ENCODE measurements around the gene LZTR1.

Gene LZTR1

DNA sequence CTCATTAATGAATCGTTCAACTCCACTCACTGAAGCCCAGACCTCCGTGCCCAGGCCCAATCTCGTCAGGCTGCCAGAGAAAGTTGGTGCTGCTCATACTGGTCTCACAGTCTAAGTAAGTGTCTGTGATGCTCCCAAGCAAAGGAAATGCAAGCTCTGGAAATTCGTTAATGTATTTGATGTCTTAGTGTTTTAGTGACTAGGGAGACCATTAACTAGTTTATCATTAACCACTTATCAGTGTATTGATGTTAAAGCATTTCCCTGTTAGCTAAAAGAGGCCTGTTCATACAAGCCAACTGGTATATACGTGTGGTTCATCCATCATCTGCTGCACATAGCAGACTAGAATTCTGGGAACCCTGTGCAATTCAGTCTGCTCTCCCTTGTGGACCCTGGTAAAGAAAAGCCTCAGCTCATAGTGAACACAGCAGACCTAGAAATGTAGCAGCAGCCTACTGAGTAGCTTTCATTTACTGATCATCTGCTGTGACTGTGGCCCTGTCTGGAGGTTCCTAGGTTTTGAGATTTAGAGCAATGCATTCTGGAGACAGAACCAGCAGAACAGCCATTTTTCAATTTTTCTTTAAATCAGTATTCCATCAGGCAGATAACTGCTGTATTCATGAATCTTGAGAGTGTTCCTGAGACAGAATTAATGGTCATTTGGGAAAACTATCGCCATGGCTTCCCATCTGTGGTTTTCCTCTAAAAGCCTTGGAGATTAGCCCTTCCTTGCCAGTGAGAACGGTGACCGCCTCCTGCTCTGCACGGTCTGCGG, 30.8 kb upstream of the LZTR1 start:
- no peak for DNase-seq

DNA sequence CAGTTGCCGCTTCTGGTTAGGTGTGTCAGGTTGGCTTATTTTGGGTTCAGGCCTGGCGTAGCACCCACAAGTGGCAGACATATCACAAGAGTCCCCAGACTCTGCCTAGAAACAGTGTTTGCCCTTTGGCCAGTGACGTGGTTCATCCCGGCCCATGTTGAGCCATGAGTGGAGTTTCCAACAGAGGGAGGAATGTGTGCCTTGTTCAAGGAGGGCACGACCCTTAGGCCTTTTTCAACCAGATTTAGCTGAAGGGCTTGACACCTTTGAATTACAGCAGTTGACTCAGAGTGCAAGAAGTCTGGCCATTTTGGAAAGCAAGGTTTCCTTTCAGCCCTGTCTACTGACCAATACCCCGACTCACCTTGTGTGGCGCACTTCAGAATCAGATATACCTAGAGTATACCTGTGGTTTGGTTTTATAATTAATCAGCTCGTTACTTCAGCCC, 30.1 kb upstream of the LZTR1 start:
- DNase-seq = no peak

DNA sequence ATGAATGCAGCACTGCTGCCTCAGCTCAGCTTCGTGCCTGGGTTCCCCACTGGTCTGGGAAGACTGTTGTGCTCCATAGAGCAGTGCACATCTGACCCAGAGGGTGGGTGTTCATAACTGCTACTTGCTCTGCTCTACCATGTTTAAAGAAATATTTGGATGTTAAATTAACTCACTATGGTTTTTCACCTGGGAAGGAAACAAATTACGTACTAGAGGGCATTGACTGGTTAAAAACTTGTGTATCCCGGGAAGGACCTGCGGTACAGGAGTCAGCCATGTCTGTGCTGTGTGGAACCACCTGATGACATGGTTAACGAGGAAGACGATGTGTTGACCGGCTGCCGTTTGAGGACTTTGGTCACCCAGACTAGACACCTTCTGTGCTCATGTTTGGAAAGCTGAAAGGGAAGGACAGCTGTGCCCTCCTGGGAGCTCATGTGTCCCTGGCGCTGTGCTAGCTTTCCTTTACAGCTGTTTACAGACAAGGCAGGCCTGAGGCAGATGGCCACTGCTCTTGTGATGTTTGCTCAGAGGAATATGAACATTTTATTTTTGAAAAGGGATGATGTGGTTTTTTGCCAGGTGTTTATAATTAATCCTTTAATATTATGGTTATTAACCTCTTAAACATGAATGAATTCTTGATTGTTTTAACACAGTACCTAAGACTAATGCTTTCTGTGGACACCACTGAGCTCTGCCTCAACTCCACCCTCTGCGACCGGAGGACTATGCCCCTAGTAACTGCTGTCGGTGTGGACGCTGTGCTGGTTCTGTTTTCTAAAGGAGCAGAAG, 29.4 kb upstream of the LZTR1 start:
- DNase-seq = peak; percentile 66

DNA sequence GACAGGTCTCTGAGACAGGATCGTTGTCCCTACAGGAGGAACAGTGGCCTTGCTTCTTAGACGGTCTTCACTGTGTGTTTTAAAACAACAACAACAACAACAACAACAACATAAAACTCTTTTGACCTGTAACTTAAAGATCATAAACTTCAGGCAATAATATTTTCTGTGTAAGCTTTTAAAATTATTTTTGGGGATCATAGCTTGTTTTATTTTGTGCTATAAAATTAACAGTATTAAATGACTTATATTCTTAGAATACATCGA, 28.8 kb upstream of the LZTR1 start:
- no peak for DNase-seq

DNA sequence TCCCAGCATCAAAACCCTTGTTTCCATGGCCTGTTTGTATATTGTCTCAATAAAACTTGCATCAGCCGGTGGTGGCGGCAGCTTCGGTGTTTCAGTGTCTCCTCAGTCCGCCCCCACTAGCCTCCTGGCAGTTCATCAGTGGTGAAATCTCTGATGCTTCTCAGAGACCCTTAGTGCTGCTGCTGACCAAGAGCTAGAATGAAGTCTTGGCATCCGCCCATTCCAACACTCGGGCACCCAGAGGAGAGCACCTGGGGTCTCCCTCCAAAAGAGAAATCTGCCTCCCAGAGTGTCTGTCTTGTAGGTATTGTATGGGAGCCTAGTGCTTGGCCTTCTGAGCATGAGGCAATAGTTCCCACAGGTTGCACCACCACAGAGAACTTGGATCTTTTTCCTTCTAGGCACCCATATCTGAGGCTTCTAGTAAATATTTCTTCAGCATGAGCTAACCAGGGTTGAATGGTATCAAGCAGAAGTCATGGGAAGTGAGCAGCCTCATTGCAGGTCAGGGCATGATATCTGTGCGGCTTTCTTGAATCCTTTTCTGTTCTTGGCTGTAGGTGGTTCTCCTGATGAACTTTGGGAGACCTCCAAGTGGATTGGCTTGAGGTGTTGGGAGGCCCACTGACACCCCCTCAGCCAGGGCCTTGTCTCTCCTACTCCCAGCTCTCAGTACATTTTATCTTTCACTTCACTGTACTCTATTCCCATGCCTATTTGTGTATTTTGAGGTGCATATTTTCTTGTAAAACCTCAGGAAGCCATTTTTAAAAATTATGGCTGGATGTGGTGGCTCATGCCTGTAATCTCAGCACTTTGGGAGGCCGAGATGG, 28.2 kb upstream of the LZTR1 start:
- no peak for DNase-seq

DNA sequence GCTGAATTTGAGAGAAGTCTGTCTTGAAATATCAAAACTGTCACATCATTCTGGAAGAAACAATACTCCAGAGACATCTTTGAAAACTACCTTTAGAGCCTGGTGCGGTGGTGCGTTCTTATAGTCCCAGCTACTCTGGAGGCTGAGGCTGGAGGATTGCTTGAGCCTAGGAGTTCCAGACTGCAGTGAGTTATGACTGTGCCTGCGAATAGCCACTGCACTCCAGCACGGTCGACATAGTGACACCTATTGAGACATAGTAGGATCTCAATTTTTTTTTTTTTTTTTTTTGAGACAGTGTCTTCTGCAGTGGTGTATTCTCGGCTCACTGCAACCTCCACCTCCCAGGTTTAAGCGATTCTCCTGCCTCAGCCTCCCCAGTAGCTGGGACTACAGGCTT, 26.5 kb upstream of the LZTR1 start:
- DNase-seq = no peak

- no peak for DNase-seq
Observed at GRCh38 chr22:20956258-20957101, 25.6 kb upstream of the LZTR1 start.

GRCh38 chr22:20957102-20957682, 24.9 kb upstream of the LZTR1 start:
- no peak for DNase-seq

GRCh38 chr22:20957683-20958431, 24.2 kb upstream of the LZTR1 start:
- DNase-seq = no peak

GRCh38 chr22:20959578-20960461, 22.3 kb upstream of the LZTR1 start:
- no peak for DNase-seq

DNA sequence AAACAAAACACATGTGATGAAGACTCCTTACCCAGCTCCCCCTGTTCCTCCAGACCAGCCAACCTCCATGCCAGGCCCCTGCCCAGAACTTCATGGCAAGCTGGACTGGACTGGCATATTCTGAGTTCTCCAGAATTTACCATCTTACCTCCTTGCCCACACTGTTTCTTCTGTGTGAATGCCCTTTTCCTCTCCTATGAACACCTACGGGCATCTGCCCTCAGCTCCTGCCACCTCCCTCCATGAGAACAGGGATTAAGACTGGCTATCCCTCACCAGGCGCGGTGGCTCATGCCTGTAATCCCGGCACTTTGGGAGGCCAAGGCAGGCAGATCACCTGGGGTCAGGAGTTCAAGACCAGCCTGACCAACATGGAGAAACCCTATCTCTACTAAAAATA, 21.5 kb upstream of the LZTR1 start:
- no peak for DNase-seq

DNA sequence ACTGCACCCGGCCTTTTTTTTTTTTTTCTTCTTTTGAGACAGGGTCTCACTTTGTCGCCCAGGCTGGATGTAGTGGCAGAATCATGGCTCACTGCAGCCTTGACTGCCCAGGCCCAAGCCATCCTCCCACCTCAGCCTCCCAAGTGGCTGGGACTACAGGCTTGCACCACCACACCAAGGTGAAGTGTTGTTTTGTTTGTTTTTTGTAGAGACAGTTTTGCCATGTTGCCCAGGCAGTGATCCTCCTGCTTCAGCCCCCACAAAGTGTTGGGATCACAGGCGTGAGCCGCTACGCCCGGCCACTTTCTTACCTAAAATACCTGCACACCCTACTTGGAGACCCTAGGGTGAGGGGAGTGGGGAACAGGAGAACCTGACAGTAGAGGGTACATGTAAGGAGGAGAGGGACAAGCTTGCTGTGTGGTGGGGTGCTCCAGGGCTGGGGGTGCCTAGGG, 19.6 kb upstream of the LZTR1 start:
- no peak for DNase-seq

DNA sequence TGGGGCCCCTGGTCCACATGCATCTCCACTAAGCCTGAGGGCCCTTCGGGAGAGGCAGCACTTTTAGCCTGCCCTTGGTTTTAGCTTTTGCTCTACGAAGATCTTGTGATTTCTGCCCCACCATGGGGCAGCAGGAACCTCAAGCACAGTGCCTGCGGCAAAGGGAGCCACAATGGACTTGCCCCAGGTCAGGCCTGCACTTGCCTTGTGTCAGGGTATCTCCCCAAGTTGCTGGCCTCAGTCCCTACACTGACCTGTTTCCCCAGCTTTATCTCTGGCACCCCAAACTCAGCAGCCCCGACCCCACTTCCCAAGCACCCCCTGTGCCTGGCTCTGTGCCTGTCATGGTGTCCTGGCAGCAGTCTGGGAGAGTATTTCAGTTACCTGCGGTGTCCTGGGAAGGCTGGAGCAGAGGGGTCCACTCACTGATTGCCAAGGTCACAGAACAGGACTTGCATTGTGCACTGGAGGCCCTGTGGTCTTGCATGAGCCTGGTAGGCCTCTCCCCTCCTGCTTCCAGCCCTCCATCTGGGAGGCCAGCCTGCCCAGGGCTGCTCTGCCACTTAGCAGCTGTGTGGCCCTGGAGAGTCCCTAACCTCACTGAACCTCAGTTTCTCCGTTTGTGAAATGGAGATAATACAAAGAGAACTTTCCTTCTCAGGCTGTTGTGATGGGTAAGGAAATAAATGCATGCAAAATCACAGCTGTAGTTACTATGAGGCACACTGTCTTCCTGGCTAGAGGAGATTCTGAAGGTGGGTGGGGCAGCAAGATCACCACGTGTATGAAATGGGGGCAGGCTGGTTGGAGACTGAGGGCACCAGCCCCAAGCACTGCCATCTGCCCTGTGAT, 18.7 kb upstream of the LZTR1 start:
- DNase-seq = no peak

DNA sequence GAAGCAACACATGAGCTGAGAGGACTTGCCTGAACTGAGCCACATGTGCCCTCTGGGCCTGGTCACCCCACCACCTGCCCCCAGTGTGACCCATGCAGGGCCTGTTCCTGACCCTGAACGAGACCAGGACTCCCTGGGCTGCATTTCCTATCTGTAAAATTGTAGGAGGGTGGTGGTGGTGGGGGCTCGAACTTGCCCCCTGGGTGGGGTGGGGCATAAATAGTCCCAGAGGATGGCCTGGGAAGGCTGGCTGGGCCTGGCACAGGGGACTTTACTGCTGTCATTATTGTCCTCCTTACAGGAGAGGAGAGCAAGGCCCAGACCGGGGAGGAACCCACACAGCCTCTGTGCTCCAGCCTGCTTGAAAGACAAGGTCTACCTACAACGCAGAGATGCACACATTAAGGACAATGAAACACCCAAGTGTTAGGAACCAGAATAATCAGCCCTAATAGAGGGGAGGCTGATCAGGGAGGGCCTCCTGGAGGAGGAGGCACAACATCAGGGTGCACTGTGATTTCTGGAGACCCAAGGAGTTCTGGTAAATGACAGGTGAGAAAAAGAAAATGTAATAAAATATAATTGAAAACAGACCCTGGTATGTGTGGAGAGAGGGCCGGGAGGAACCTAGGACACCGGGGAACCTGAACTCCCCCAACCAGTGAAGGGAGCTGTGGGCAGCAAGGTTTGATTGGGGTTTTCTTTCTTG, 17.9 kb upstream of the LZTR1 start:
- no peak for DNase-seq

DNA sequence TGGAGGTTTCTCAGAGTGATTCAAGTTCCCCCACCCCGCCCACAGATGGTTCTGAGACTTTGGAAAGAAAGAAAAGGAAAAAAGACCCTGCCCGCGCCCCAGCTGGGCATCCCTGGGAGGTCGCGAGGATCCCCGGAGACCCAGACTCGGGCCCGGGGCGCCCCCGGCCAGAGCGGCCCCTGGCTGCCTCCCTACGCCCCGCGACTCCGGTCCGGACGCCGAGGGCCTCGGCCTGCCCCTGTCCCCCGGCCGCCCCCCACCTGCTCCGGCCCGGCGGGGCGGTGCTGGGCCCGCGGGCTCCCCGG, 17.3 kb upstream of the LZTR1 start:
- no peak for DNase-seq

DNA sequence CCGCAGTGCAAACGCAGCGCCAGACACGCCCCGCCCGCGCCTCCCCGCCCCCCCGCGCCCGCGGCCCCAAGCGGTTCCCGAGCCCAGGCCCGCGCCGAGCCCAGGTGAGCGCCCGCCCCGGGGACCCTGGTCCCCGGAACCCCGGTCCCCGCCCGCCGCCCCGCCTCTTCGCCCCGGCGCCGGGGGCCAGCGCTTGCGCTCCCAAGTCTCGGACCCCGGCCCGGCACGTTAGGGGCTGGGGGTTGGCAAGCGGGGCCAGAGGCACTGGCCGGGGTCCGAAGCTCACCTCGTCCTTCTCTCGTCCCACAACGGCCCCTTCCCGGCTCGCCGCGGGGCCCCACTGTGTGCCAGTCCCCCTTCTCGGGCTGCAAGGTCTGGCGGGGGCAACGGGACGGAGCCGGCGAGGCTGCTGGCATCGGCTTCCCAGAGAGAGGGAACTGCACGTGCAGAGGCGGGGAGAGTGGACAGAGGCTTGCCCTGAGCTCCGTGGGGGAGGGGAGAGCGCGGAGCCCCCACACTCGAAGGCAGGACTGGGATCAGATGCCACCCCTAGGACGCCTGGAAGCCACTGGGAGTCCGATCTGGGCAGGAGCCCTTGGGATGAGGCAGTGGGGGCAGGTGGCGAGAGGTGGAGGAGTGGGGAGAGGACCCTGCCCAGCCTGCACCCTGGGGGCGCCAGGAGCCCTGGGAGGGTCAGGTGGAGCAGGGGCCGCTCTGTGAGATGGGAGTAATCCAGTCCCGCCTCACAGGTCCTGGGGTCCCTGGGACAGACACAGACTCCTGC, 16.8 kb upstream of the LZTR1 start:
- DNase-seq = no peak

DNA sequence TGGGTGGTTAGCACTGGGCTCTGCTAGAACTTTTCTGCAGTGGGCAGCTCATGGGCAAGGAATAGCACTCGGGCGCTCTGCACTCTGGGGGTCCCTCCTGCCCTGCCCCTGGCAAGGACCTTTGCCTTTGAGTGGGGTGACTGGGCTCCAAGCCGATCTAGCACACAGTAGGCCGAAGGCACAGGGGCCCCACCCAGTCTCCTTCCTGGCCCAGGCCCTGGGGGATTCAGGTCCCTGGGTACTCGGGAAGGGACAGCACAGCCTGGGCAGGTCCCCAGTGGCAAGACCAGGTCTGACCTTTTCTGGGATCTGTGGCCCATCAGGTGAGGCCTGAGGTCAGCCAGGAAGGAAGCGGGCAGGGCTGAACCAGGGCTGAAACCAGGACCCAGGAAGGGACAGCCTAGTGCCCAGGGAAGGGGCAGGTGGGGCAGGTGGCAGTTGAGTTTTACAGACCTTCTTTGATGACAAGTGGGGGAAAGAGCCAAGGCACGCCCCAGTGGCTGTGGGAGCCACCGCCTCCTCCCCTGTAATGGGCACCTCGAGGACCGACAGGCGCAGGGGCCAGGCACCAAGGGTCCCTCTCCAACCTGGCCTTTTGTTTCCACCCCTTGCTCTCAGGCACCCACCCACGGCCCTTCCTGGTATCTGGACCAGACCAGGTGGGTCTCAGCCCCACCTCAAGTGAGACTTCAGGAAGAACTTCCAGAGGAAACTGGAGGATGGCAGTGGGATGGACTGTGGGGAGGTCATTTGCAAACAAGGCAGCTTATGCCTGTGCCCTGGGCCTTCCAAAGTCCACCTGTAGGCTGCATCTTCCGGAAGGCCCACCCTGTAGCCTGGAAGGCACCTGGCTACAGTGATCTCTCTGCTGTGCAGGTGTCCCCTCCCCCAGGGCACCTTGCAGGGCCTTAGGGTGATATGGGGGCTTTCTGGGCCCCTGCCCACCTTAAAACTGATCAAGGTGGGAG, 15.9 kb upstream of the LZTR1 start:
- no peak for DNase-seq

Measured in NCI-H524 treated with DMSO at 0.1 percent for 48 hours (cell line).